GM12891 (cell line): ENCODE data around the gene IL20RA.
A peak's percentile ranks its signal among the peaks of the same experiment; 100 is the strongest.
"Not testable (repeated sequence)": the region's sequence is repeated elsewhere in the genome, so short reads cannot be mapped to it uniquely, and the experiment has no call there.

Experiments
- DNase-seq: peaks from one replicate; pipeline ENCODE4 v3.0.0; 2011; ENCODE audit warnings: low spot score; ENCODE audit not compliant: insufficient read length
- FAIRE-seq: peaks from 2 replicates; lab custom pipeline; 2011; peaks lifted over from hg19 to GRCh38; lab: Jason Lieb, UNC
- PAX5 ChIP-seq: IDR thresholded peaks from 2 replicates; pipeline ENCODE4 v1.6.1; 2011; ENCODE audit warnings: low read length, moderate library complexity, mild to moderate bottlenecking; ENCODE audit not compliant: insufficient read depth, severe bottlenecking
- POLR2A ChIP-seq: IDR thresholded peaks from 2 replicates; pipeline ENCODE4 v1.6.1; 2011; ENCODE audit warnings: low read depth, low read length, control low read depth
- POLR2AphosphoS5 ChIP-seq: IDR thresholded peaks from 2 replicates; pipeline ENCODE4 v1.6.1; 2011; ENCODE audit warnings: low read depth, low read length, control low read depth
- POU2F2 ChIP-seq: IDR thresholded peaks from 2 replicates; pipeline ENCODE4 v1.6.1; 2011; ENCODE audit warnings: low read depth, mild to moderate bottlenecking, control low read depth, low read length, moderate library complexity
- SPI1 ChIP-seq: IDR thresholded peaks from 2 replicates; pipeline ENCODE4 v1.6.1; 2011; ENCODE audit warnings: low read depth, low read length, control low read depth
- TAF1 ChIP-seq: IDR thresholded peaks from 2 replicates; pipeline ENCODE4 v1.6.1; 2011; ENCODE audit warnings: low read depth, low read length, control low read depth

Gene IL20RA

GRCh38 chr6:136963259-136963658 lies 81.5 kb downstream of the IL20RA start:
- no peak for TF ChIP-seq POLR2A
- no peak for TF ChIP-seq SPI1
- no peak for TF ChIP-seq POU2F2
- no peak for TF ChIP-seq TAF1
- no peak for TF ChIP-seq PAX5
- TF ChIP-seq POLR2AphosphoS5: no peak
- no peak for DNase-seq
- no peak for FAIRE-seq

- DNase-seq (no peak), FAIRE-seq (no peak)
- TF ChIP-seq SPI1 (no peak), POLR2A (no peak), POLR2AphosphoS5 (no peak), TAF1 (no peak), POU2F2 (no peak), PAX5 (no peak)
Measured at GRCh38 chr6:136962661-136963060, 82.1 kb downstream of the IL20RA start.

GRCh38 chr6:136961848-136962247 lies 82.9 kb downstream of the IL20RA start:
- TF ChIP-seq PAX5 (no peak), POLR2AphosphoS5 (no peak), TAF1 (no peak), POU2F2 (no peak), SPI1 (no peak), POLR2A (no peak)
- FAIRE-seq (no peak), DNase-seq (no peak)

- DNase-seq: no peak
- no peak for FAIRE-seq
- TF ChIP-seq TAF1: no peak
- no peak for TF ChIP-seq POU2F2
- TF ChIP-seq POLR2A: no peak
- TF ChIP-seq SPI1: no peak
- TF ChIP-seq PAX5: no peak
- TF ChIP-seq POLR2AphosphoS5: no peak
Measured at GRCh38 chr6:136960781-136961180, 84.0 kb downstream of the IL20RA start.

- DNase-seq, FAIRE-seq: not testable (repeated sequence)
Measured at GRCh38 chr6:136959935-136960334, 84.8 kb downstream of the IL20RA start.

- FAIRE-seq: no peak
- no peak for TF ChIP-seq POLR2A
- no peak for TF ChIP-seq PAX5
- TF ChIP-seq TAF1: no peak
- TF ChIP-seq POU2F2: no peak
- no peak for TF ChIP-seq POLR2AphosphoS5
- TF ChIP-seq SPI1: no peak
Measured at GRCh38 chr6:136959471-136959891, 85.3 kb downstream of the IL20RA start.

GRCh38 chr6:136958168-136958567 lies 86.6 kb downstream of the IL20RA start:
- no peak for DNase-seq
- FAIRE-seq: no peak
- TF ChIP-seq POU2F2: no peak
- no peak for TF ChIP-seq TAF1
- TF ChIP-seq SPI1: no peak
- no peak for TF ChIP-seq POLR2A
- TF ChIP-seq PAX5: no peak
- TF ChIP-seq POLR2AphosphoS5: no peak

More at GRCh38 chr6:136959471-136959891, 85.3 kb downstream of the IL20RA start:
- no peak for DNase-seq

- FAIRE-seq: peak; percentile 74
- DNase-seq: no peak
- TF ChIP-seq POU2F2 (no peak), SPI1 (0 out of 2 replicates have a peak, but pooled peaks have one; percentile 9)
Measured at GRCh38 chr6:136956590-136957544, 87.9 kb downstream of the IL20RA start.

GRCh38 chr6:136955123-136955522 lies 89.6 kb downstream of the IL20RA start:
- 0 out of 2 replicates have a peak, but pooled peaks have one; percentile 17 for TF ChIP-seq SPI1
- TF ChIP-seq TAF1: no peak
- no peak for FAIRE-seq

GRCh38 chr6:136952714-136953260 lies 92.0 kb downstream of the IL20RA start:
- TF ChIP-seq POU2F2 (no peak), POLR2A (no peak), PAX5 (no peak), TAF1 (no peak), POLR2AphosphoS5 (no peak), SPI1 (no peak)
- DNase-seq (no peak), FAIRE-seq (no peak)

More at GRCh38 chr6:136955123-136955522, 89.6 kb downstream of the IL20RA start:
- no peak for DNase-seq
